HEK293 (cell line): ENCODE results near the gene SVOP.

Source experiments
- INSM2 ChIP-seq: fragments of 450-650 bp; formaldehyde crosslinking; IDR thresholded peaks from 2 replicates; pipeline ENCODE4 v1.5.1; 2016; ENCODE audit warnings: missing biosample characterization, missing genetic modification characterization
- ZNF140 ChIP-seq: fragments of 450-650 bp; formaldehyde crosslinking; IDR thresholded peaks from 2 replicates; pipeline ENCODE4 v1.5.1; 2016; ENCODE audit warnings: missing biosample characterization, missing genetic modification characterization
- ZNF24 ChIP-seq: fragments of 450-650 bp; formaldehyde crosslinking; IDR thresholded peaks from 2 replicates; pipeline ENCODE4 v1.5.1; 2016; ENCODE audit warnings: missing biosample characterization, missing genetic modification characterization
- TF ChIP-seq, protein P1 (sequence below): fragments of 450-650 bp; formaldehyde crosslinking; IDR thresholded peaks from 2 replicates; pipeline ENCODE4 v1.5.1; 2016; ENCODE audit warnings: missing biosample characterization, missing genetic modification characterization
- TF ChIP-seq, protein P2 (sequence below): fragments of 450-650 bp; formaldehyde crosslinking; IDR thresholded peaks from 2 replicates; pipeline ENCODE4 v1.5.1; 2016; ENCODE audit warnings: missing biosample characterization, missing genetic modification characterization
- TF ChIP-seq, protein P3 (sequence below): fragments of 450-650 bp; formaldehyde crosslinking; IDR thresholded peaks from 2 replicates; pipeline ENCODE4 v1.5.1; 2016; ENCODE audit warnings: missing biosample characterization, missing genetic modification characterization

GRCh38 chr12:108860443-108860842 lies 160.4 kb downstream of the SVOP start:
- TF ChIP-seq INSM2 (tag by site-specific recombination) (no peak), ZNF140 (tag by site-specific recombination) (no peak), ZNF24 (tag by site-specific recombination) (no peak)
- TF ChIP-seq, protein P1, sequence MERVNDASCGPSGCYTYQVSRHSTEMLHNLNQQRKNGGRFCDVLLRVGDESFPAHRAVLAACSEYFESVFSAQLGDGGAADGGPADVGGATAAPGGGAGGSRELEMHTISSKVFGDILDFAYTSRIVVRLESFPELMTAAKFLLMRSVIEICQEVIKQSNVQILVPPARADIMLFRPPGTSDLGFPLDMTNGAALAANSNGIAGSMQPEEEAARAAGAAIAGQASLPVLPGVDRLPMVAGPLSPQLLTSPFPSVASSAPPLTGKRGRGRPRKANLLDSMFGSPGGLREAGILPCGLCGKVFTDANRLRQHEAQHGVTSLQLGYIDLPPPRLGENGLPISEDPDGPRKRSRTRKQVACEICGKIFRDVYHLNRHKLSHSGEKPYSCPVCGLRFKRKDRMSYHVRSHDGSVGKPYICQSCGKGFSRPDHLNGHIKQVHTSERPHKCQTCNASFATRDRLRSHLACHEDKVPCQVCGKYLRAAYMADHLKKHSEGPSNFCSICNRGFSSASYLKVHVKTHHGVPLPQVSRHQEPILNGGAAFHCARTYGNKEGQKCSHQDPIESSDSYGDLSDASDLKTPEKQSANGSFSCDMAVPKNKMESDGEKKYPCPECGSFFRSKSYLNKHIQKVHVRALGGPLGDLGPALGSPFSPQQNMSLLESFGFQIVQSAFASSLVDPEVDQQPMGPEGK (tag by site-specific recombination), result no peak
- TF ChIP-seq, protein P2, sequence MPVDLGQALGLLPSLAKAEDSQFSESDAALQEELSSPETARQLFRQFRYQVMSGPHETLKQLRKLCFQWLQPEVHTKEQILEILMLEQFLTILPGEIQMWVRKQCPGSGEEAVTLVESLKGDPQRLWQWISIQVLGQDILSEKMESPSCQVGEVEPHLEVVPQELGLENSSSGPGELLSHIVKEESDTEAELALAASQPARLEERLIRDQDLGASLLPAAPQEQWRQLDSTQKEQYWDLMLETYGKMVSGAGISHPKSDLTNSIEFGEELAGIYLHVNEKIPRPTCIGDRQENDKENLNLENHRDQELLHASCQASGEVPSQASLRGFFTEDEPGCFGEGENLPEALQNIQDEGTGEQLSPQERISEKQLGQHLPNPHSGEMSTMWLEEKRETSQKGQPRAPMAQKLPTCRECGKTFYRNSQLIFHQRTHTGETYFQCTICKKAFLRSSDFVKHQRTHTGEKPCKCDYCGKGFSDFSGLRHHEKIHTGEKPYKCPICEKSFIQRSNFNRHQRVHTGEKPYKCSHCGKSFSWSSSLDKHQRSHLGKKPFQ (tag by site-specific recombination), result no peak
- TF ChIP-seq, protein P3, sequence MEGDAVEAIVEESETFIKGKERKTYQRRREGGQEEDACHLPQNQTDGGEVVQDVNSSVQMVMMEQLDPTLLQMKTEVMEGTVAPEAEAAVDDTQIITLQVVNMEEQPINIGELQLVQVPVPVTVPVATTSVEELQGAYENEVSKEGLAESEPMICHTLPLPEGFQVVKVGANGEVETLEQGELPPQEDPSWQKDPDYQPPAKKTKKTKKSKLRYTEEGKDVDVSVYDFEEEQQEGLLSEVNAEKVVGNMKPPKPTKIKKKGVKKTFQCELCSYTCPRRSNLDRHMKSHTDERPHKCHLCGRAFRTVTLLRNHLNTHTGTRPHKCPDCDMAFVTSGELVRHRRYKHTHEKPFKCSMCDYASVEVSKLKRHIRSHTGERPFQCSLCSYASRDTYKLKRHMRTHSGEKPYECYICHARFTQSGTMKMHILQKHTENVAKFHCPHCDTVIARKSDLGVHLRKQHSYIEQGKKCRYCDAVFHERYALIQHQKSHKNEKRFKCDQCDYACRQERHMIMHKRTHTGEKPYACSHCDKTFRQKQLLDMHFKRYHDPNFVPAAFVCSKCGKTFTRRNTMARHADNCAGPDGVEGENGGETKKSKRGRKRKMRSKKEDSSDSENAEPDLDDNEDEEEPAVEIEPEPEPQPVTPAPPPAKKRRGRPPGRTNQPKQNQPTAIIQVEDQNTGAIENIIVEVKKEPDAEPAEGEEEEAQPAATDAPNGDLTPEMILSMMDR (tag by site-specific recombination), result no peak
